ENCODE data around the gene REEP6.
"Not testable (repeated sequence)": the region's sequence is repeated elsewhere in the genome, so short reads cannot be mapped to it uniquely, and the experiment has no call there.

Gene REEP6

GRCh38 chr19:1532003-1532402 is 41.0 kb downstream of the REEP6 start:
- DNase-seq (ENCODE audit: low spot score) (no peak), ATAC-seq (ENCODE audit: low read depth) (no peak)
- no peaks in the 10 kb centered on the region for H3K9me3 ChIP-seq (ENCODE audit: severe bottlenecking)

GRCh38 chr19:1533510-1534150 is 42.6 kb downstream of the REEP6 start:
- Histone ChIP-seq H3K9me3 (ENCODE audit: severe bottlenecking) (no peaks in the 10 kb centered on the region), H3K27ac (ENCODE audit: poor library complexity, severe bottlenecking) (no peak overlapping the region), H3K4me1 (ENCODE audit: insufficient read depth, poor library complexity, severe bottlenecking) (no peaks in the 10 kb centered on the region), H3K36me3 (ENCODE audit: low read depth) (no peaks in the 10 kb centered on the region), H3K4me3 (ENCODE audit: severe bottlenecking) (no peak overlapping the region), H3K27me3 (ENCODE audit: insufficient read depth, poor library complexity, severe bottlenecking) (no peaks in the 10 kb centered on the region)
- DNase-seq (ENCODE audit: low spot score) (no peak), ATAC-seq (ENCODE audit: low read depth) (no peak)
- no peak for TF ChIP-seq CTCF (IDR thresholded peaks at IDR 0.05; ENCODE audit: poor library complexity, severe bottlenecking)

More at GRCh38 chr19:1532003-1532402, 41.0 kb downstream of the REEP6 start:
- no peak for TF ChIP-seq CTCF (IDR thresholded peaks at IDR 0.05; ENCODE audit: poor library complexity, severe bottlenecking)
- H3K4me3 ChIP-seq (ENCODE audit: severe bottlenecking), result no peak overlapping the region
- H3K27ac ChIP-seq (ENCODE audit: poor library complexity, severe bottlenecking), result no peak overlapping the region
- no peaks in the 10 kb centered on the region for H3K36me3 ChIP-seq (ENCODE audit: low read depth)
- H3K4me1 ChIP-seq (ENCODE audit: insufficient read depth, poor library complexity, severe bottlenecking), result no peaks in the 10 kb centered on the region
- H3K27me3 ChIP-seq (ENCODE audit: insufficient read depth, poor library complexity, severe bottlenecking), result no peaks in the 10 kb centered on the region

GRCh38 chr19:1534972-1535371 is 44.0 kb downstream of the REEP6 start:
- no peak for DNase-seq (ENCODE audit: low spot score)
- no peaks in the 10 kb centered on the region for H3K9me3 ChIP-seq (ENCODE audit: severe bottlenecking)
- H3K27me3 ChIP-seq (ENCODE audit: insufficient read depth, poor library complexity, severe bottlenecking), result no peaks in the 10 kb centered on the region
- H3K4me1 ChIP-seq (ENCODE audit: insufficient read depth, poor library complexity, severe bottlenecking), result no peaks in the 10 kb centered on the region
- H3K36me3 ChIP-seq (ENCODE audit: low read depth), result no peaks in the 10 kb centered on the region
- TF ChIP-seq CTCF (IDR thresholded peaks at IDR 0.05; ENCODE audit: poor library complexity, severe bottlenecking), result no peak
- H3K27ac ChIP-seq (ENCODE audit: poor library complexity, severe bottlenecking), result no peak overlapping the region
- no peak overlapping the region for H3K4me3 ChIP-seq (ENCODE audit: severe bottlenecking)
- no peak for ATAC-seq (ENCODE audit: low read depth)

- not testable (repeated sequence) for H3K27me3 ChIP-seq (ENCODE audit: insufficient read depth, poor library complexity, severe bottlenecking); H3K36me3 ChIP-seq (ENCODE audit: low read depth); DNase-seq (ENCODE audit: low spot score); H3K9me3 ChIP-seq (ENCODE audit: severe bottlenecking); H3K27ac ChIP-seq (ENCODE audit: poor library complexity, severe bottlenecking); ATAC-seq (ENCODE audit: low read depth); H3K4me3 ChIP-seq (ENCODE audit: severe bottlenecking); H3K4me1 ChIP-seq (ENCODE audit: insufficient read depth, poor library complexity, severe bottlenecking)
These were observed 44.7 kb downstream of the REEP6 start for GRCh38 chr19:1535699-1536098.

- H3K9me3 ChIP-seq (ENCODE audit: severe bottlenecking), result no peaks in the 10 kb centered on the region
- DNase-seq (ENCODE audit: low spot score) (no peak), ATAC-seq (ENCODE audit: low read depth) (no peak)
- no peaks in the 10 kb centered on the region for H3K36me3 ChIP-seq (ENCODE audit: low read depth)
- H3K4me1 ChIP-seq (ENCODE audit: insufficient read depth, poor library complexity, severe bottlenecking), result no peaks in the 10 kb centered on the region
- H3K4me3 ChIP-seq (ENCODE audit: severe bottlenecking), result no peak overlapping the region
- H3K27me3 ChIP-seq (ENCODE audit: insufficient read depth, poor library complexity, severe bottlenecking), result no peaks in the 10 kb centered on the region
- TF ChIP-seq CTCF (IDR thresholded peaks at IDR 0.05; ENCODE audit: poor library complexity, severe bottlenecking), result no peak
- no peak overlapping the region for H3K27ac ChIP-seq (ENCODE audit: poor library complexity, severe bottlenecking)
These were observed 48.0 kb downstream of the REEP6 start for GRCh38 chr19:1538978-1539377.

- H3K4me3 ChIP-seq (ENCODE audit: severe bottlenecking); H3K27ac ChIP-seq (ENCODE audit: poor library complexity, severe bottlenecking); H3K9me3 ChIP-seq (ENCODE audit: severe bottlenecking); H3K4me1 ChIP-seq (ENCODE audit: insufficient read depth, poor library complexity, severe bottlenecking); H3K36me3 ChIP-seq (ENCODE audit: low read depth); ATAC-seq (ENCODE audit: low read depth); H3K27me3 ChIP-seq (ENCODE audit: insufficient read depth, poor library complexity, severe bottlenecking); DNase-seq (ENCODE audit: low spot score): not testable (repeated sequence)
These were observed 48.8 kb downstream of the REEP6 start for GRCh38 chr19:1539749-1540148.

All from RWPE2 (cell line).